Liver (tissue), 9 donors: ENCODE results near the gene B4GALT5. TPM values are rescaled to one million over a fixed set of nuclear protein-coding genes. Genes with fewer than 3 reads are reported as not detected.

Experiments
- DNase-seq: peaks from one replicate; pipeline ENCODE4 v3.0.0-alpha.2; 2017; ENCODE audit warnings: low spot score
- H3K27ac ChIP-seq, 2 donors: one replicate each; pipeline ENCODE4 v1.7.0; 2013; ENCODE audit warnings: inconsistent platforms in 2 of 2, low read length in 2 of 2, control low read depth in 1 of 2, low read depth in 1 of 2, mild to moderate bottlenecking in 1 of 2
- H3K27me3 ChIP-seq, 4 donors: one replicate each; pipeline versions ENCODE4 v1.6.1 to v1.7.0; 2013; ENCODE audit warnings: low read length in 3 of 4, inconsistent platforms in 1 of 4, mild to moderate bottlenecking in 1 of 4, moderate library complexity in 1 of 4; ENCODE audit not compliant: control insufficient read depth in 4 of 4, insufficient read depth in 4 of 4
- H3K36me3 ChIP-seq, 4 donors: one replicate each; pipeline versions ENCODE4 v1.6.1 to v1.7.0; 2013; ENCODE audit warnings: low read length in 3 of 4, mild to moderate bottlenecking in 3 of 4, low read depth in 1 of 4, moderate library complexity in 1 of 4; ENCODE audit not compliant: control insufficient read depth in 4 of 4, insufficient read depth in 3 of 4
- H3K4me1 ChIP-seq, 4 donors: one replicate each; pipeline versions ENCODE4 v1.6.1 to v1.7.0; 2013; ENCODE audit warnings: low read length in 3 of 4, mild to moderate bottlenecking in 3 of 4, moderate library complexity in 1 of 4; ENCODE audit not compliant: control insufficient read depth in 4 of 4, insufficient read depth in 4 of 4
- H3K4me3 ChIP-seq, 3 donors: one replicate each; pipeline versions ENCODE4 v1.6.1 to v1.7.0; 2013; ENCODE audit warnings: low read length in 3 of 3, control low read depth in 1 of 3, low read depth in 1 of 3, mild to moderate bottlenecking in 1 of 3
- H3K9ac ChIP-seq, 2 donors: one replicate each; pipeline ENCODE4 v1.7.0; 2013; ENCODE audit warnings: low read length in 2 of 2, mild to moderate bottlenecking in 2 of 2, moderate library complexity in 2 of 2, control low read depth in 1 of 2, low read depth in 1 of 2
- H3K9me3 ChIP-seq, 4 donors: one replicate each; pipeline versions ENCODE4 v1.6.1 to v1.7.0; 2013; ENCODE audit warnings: low read length in 3 of 4; ENCODE audit not compliant: control insufficient read depth in 4 of 4
- CTCF ChIP-seq: fragments of 150-350 bp; IDR thresholded peaks from 2 replicates; pipeline ENCODE4 v1.5.1; 2017; ENCODE audit warnings: improper control_type of control experiment, low read depth, low read length; ENCODE audit not compliant: missing input control
- EGR1 ChIP-seq, 2 donors: IDR thresholded peaks; 2 replicates each; pipeline ENCODE4 v1.6.1; 2016 to 2018; ENCODE audit warnings: antibody characterized with exemption in 2 of 2, low read depth in 2 of 2
- FOXA1 ChIP-seq: IDR thresholded peaks from 2 replicates; pipeline ENCODE4 v1.6.1; 2016; ENCODE audit warnings: antibody characterized with exemption
- FOXA2 ChIP-seq: IDR thresholded peaks from 2 replicates; pipeline ENCODE4 v1.6.1; 2016; ENCODE audit warnings: antibody characterized with exemption
- REST ChIP-seq: IDR thresholded peaks from 2 replicates; pipeline ENCODE4 v1.6.1; 2016; ENCODE audit warnings: antibody characterized with exemption, mild to moderate bottlenecking
- SP1 ChIP-seq: IDR thresholded peaks from 2 replicates; pipeline ENCODE4 v1.6.1; 2018; ENCODE audit warnings: antibody characterized with exemption, mild to moderate bottlenecking
- YY1 ChIP-seq: IDR thresholded peaks from 2 replicates; pipeline ENCODE4 v1.6.1; 2016; ENCODE audit warnings: antibody characterized with exemption, mild to moderate bottlenecking
- ZBTB33 ChIP-seq: IDR thresholded peaks from 2 replicates; pipeline ENCODE4 v1.6.1; 2016; ENCODE audit warnings: antibody characterized with exemption
- WGBS: extraction: QIAGEN DNeasy Blood & Tissue Kit; methylation state at CpG from one replicate; pipeline ENCODE4 v1.1.7; 2013; 5-methylcytosine and 5-hydroxymethylcytosine counted together
- polyA plus RNA-seq, 2 donors: library from polyadenylated mRNA; stranded (reverse) in 1 of 2; unstranded in 1 of 2; fragments of 200-250 nt in 1 of 2; fragments of >200 nt in 1 of 2; fragmentation: Nextera tagmentation in 1 of 2; extraction: Ambion mirVana in 1 of 2; gene quantifications; one replicate each; pipeline versions ENCODE4 v1.2.1 to v1.2.3, GENCODE V29; 2013 to 2015
- total RNA-seq, 2 donors: library from RNA; depleted of rRNA; stranded (reverse); fragments of >200 nt; gene quantifications; one replicate each; pipeline ENCODE4 v1.2.3, GENCODE V29; 2014
- donor health status: healthy.
- donor health status: healthy.
- donor health status: healthy.
- donor health status: healthy.
- donor health status: healthy.

Gene B4GALT5
- total and polyA plus RNA-seq, 4 donors: 2.0 to 28.2 (median 14.4) TPM

DNA sequence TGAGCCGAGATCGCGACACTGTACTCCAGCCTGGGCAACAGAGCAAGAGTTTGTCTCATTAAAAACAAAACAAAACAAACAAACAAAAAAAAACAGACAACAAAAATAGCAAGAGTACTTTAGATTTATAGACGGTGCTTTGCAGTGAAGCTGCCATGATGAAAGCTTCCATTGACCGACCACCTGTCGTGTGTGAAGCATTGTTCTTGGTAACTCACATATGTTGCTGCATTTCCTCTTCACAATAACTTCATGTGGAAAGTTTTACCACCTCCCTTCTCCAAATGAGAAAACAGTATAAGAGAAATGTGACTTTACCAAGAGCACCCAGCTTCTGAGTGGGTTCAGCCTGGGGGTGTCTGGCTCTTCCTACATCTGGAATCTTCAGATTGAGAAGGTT, 89.4 kb downstream of the B4GALT5 start:
- Histone ChIP-seq H3K27ac (no peak overlapping the region), H3K27me3 (no peaks in the 10 kb centered on the region), H3K9me3 (no peaks in the 10 kb centered on the region), H3K4me3 (no peak overlapping the region), H3K36me3 (no peaks in the 10 kb centered on the region), H3K9ac (no peak overlapping the region), H3K4me1 (peaks cover 0 to 10% (median 3%) of the 10 kb centered on the region in 4 donors)
- TF ChIP-seq CTCF: no peak
- DNase-seq: no peak
- 91% methylated on average over 6 of the region's 6 CpGs for WGBS

DNA sequence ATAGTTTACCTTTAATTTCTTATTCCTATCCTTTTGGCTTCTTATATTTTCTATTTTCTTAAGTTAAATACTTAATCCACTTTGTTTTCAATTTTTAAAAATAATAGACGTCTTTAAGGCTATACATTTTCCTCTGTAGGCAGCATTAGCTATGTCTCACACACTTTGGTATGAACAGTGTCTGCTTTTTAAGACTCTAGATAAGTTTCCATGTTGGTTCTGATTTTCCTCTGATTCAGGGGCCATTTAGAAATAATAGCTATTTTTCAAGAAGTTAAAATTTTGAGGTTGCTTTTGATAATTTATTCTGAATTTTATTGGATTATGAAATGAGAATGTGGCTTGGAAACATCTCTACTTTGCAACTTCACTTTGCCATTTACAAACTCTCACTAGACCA, 91.4 kb downstream of the B4GALT5 start:
- 89% methylated on average over 1 of the region's 1 CpG for WGBS
- Histone ChIP-seq H3K27ac (no peak overlapping the region), H3K9me3 (no peaks in the 10 kb centered on the region), H3K4me1 (peaks cover 0 to 10% (median 3%) of the 10 kb centered on the region in 4 donors), H3K4me3 (no peak overlapping the region), H3K9ac (no peak overlapping the region), H3K36me3 (no peaks in the 10 kb centered on the region), H3K27me3 (no peaks in the 10 kb centered on the region)
- TF ChIP-seq FOXA1 (no peak), ZBTB33 (no peak), CTCF (no peak), FOXA2 (no peak), EGR1 (IDR thresholded peaks at IDR 0.05; ENCODE audit: low read depth in 2 of 2) (no peak), REST (no peak), YY1 (no peak), SP1 (no peak)
- no peak for DNase-seq
